ENCODE measurements around the gene MAGEB16.

GRCh38 chrX:35773958-35774564 is 24.1 kb upstream of the MAGEB16 start:
- TF ChIP-seq, protein P1, sequence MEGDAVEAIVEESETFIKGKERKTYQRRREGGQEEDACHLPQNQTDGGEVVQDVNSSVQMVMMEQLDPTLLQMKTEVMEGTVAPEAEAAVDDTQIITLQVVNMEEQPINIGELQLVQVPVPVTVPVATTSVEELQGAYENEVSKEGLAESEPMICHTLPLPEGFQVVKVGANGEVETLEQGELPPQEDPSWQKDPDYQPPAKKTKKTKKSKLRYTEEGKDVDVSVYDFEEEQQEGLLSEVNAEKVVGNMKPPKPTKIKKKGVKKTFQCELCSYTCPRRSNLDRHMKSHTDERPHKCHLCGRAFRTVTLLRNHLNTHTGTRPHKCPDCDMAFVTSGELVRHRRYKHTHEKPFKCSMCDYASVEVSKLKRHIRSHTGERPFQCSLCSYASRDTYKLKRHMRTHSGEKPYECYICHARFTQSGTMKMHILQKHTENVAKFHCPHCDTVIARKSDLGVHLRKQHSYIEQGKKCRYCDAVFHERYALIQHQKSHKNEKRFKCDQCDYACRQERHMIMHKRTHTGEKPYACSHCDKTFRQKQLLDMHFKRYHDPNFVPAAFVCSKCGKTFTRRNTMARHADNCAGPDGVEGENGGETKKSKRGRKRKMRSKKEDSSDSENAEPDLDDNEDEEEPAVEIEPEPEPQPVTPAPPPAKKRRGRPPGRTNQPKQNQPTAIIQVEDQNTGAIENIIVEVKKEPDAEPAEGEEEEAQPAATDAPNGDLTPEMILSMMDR (IDR thresholded peaks at IDR 0.05; ENCODE audit: low read length), result no peak
- no peak for TF ChIP-seq EZH2 (IDR thresholded peaks at IDR 0.05; ENCODE audit: borderline replicate concordance, low read length)
